ENCODE measurements around the gene POPDC2.

DNA sequence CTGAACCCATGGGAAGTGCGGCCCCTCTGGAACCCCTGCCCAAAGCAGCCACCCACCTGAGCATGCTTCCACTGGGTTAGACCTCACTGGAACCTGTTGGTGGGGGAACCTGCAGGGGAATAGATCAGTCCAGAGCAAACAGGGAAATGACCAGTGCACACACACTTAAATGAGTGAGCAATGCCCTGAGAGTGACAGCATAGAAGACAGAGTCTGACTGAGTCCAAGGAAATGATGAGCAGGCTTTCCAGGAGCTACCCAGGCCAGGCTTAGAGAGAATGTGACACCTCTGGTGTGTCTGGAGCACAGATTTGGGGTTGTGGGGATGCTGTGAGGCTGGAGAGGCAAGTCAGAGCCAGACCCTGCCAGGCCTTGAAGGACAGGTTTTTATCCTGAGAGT lies 34.2 kb downstream of the POPDC2 start:
- TF ChIP-seq ZNF274 (IDR thresholded peaks at IDR 0.05; ENCODE audit: low read length) (no peak), ZNF274 (tag by site-specific recombination; IDR thresholded peaks at IDR 0.05; ENCODE audit: borderline replicate concordance) (no peak), ZFP41 (tag by site-specific recombination; IDR thresholded peaks at IDR 0.05; ENCODE audit: borderline replicate concordance) (no peak), ZNF114 (tag by site-specific recombination; IDR thresholded peaks at IDR 0.05) (no peak), ZNF701 (tag by site-specific recombination; IDR thresholded peaks at IDR 0.05) (no peak), HOXA7 (CRISPR knock-in tag; IDR thresholded peaks at IDR 0.05; ENCODE audit: borderline replicate concordance) (no peak), YY1 (tag by site-specific recombination; IDR thresholded peaks at IDR 0.05) (no peak), ZNF785 (tag by site-specific recombination; IDR thresholded peaks at IDR 0.05) (no peak), ZNF707 (tag by site-specific recombination; IDR thresholded peaks at IDR 0.05) (no peak)
- TF ChIP-seq, protein P1, sequence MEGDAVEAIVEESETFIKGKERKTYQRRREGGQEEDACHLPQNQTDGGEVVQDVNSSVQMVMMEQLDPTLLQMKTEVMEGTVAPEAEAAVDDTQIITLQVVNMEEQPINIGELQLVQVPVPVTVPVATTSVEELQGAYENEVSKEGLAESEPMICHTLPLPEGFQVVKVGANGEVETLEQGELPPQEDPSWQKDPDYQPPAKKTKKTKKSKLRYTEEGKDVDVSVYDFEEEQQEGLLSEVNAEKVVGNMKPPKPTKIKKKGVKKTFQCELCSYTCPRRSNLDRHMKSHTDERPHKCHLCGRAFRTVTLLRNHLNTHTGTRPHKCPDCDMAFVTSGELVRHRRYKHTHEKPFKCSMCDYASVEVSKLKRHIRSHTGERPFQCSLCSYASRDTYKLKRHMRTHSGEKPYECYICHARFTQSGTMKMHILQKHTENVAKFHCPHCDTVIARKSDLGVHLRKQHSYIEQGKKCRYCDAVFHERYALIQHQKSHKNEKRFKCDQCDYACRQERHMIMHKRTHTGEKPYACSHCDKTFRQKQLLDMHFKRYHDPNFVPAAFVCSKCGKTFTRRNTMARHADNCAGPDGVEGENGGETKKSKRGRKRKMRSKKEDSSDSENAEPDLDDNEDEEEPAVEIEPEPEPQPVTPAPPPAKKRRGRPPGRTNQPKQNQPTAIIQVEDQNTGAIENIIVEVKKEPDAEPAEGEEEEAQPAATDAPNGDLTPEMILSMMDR (tag by site-specific recombination; IDR thresholded peaks at IDR 0.05) = no peak
- TF ChIP-seq, protein P2, sequence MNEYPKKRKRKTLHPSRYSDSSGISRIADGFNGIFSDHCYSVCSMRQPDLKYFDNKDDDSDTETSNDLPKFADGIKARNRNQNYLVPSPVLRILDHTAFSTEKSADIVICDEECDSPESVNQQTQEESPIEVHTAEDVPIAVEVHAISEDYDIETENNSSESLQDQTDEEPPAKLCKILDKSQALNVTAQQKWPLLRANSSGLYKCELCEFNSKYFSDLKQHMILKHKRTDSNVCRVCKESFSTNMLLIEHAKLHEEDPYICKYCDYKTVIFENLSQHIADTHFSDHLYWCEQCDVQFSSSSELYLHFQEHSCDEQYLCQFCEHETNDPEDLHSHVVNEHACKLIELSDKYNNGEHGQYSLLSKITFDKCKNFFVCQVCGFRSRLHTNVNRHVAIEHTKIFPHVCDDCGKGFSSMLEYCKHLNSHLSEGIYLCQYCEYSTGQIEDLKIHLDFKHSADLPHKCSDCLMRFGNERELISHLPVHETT (tag by site-specific recombination; IDR thresholded peaks at IDR 0.05) = no peak
- TF ChIP-seq, protein P3, sequence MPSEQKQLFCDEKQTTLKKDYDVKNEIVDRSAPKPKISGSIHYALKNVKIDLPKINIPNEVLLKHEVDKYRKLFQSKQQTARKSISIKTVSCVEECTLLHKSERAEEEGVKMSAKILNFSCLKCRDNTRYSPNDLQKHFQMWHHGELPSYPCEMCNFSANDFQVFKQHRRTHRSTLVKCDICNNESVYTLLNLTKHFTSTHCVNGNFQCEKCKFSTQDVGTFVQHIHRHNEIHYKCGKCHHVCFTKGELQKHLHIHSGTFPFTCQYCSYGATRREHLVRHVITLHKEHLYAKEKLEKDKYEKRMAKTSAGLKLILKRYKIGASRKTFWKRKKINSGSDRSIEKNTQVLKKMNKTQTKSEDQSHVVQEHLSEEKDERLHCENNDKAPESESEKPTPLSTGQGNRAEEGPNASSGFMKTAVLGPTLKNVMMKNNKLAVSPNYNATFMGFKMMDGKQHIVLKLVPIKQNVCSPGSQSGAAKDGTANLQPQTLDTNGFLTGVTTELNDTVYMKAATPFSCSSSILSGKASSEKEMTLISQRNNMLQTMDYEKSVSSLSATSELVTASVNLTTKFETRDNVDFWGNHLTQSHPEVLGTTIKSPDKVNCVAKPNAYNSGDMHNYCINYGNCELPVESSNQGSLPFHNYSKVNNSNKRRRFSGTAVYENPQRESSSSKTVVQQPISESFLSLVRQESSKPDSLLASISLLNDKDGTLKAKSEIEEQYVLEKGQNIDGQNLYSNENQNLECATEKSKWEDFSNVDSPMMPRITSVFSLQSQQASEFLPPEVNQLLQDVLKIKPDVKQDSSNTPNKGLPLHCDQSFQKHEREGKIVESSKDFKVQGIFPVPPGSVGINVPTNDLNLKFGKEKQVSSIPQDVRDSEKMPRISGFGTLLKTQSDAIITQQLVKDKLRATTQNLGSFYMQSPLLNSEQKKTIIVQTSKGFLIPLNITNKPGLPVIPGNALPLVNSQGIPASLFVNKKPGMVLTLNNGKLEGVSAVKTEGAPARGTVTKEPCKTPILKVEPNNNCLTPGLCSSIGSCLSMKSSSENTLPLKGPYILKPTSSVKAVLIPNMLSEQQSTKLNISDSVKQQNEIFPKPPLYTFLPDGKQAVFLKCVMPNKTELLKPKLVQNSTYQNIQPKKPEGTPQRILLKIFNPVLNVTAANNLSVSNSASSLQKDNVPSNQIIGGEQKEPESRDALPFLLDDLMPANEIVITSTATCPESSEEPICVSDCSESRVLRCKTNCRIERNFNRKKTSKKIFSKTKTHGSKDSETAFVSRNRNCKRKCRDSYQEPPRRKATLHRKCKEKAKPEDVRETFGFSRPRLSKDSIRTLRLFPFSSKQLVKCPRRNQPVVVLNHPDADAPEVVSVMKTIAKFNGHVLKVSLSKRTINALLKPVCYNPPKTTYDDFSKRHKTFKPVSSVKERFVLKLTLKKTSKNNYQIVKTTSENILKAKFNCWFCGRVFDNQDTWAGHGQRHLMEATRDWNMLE (tag by site-specific recombination; conservative IDR thresholded peaks at IDR 0.05; ENCODE audit: low read depth) = no peak
- TF ChIP-seq, protein P4, sequence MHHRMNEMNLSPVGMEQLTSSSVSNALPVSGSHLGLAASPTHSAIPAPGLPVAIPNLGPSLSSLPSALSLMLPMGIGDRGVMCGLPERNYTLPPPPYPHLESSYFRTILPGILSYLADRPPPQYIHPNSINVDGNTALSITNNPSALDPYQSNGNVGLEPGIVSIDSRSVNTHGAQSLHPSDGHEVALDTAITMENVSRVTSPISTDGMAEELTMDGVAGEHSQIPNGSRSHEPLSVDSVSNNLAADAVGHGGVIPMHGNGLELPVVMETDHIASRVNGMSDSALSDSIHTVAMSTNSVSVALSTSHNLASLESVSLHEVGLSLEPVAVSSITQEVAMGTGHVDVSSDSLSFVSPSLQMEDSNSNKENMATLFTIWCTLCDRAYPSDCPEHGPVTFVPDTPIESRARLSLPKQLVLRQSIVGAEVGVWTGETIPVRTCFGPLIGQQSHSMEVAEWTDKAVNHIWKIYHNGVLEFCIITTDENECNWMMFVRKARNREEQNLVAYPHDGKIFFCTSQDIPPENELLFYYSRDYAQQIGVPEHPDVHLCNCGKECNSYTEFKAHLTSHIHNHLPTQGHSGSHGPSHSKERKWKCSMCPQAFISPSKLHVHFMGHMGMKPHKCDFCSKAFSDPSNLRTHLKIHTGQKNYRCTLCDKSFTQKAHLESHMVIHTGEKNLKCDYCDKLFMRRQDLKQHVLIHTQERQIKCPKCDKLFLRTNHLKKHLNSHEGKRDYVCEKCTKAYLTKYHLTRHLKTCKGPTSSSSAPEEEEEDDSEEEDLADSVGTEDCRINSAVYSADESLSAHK (tag by site-specific recombination; IDR thresholded peaks at IDR 0.05) = no peak
